Lung (tissue), 12 donors: Measurements from ENCODE around the gene GATA3. TPM values are rescaled to one million over a fixed set of nuclear protein-coding genes. Genes with fewer than 3 reads are reported as not detected.

ENCODE experiments used
- ATAC-seq: fragments of 200-7000 bp; cut with Tn5 transposase; one replicate; pipeline ENCODE4 v1.9.1; 2020; ENCODE audit warnings: moderate number of reproducible peaks; ENCODE audit not compliant: insufficient read depth, low FRiP score
- DNase-seq, 3 donors: peaks; one replicate each; pipeline ENCODE4 v3.0.0-alpha.2; 2013 to 2017
- H3K27ac ChIP-seq, 2 donors: one replicate each; pipeline ENCODE4 v1.5.1; 2013; ENCODE audit warnings: mild to moderate bottlenecking in 2 of 2, moderate library complexity in 2 of 2, control low read depth in 1 of 2, inconsistent platforms in 1 of 2, low read depth in 1 of 2, low read length in 1 of 2
- H3K27me3 ChIP-seq, 3 donors: one replicate each; pipeline ENCODE4 v1.5.1; 2013; ENCODE audit warnings: low read length in 2 of 3; ENCODE audit not compliant: control insufficient read depth in 3 of 3, insufficient read depth in 3 of 3
- H3K36me3 ChIP-seq, 4 donors: one replicate each; pipeline ENCODE4 v1.5.1; 2013; ENCODE audit warnings: low read length in 4 of 4, mild to moderate bottlenecking in 1 of 4, moderate library complexity in 1 of 4; ENCODE audit not compliant: control insufficient read depth in 4 of 4, insufficient read depth in 4 of 4
- H3K4me1 ChIP-seq, 5 donors: one replicate each; pipeline ENCODE4 v1.5.1; 2013; ENCODE audit warnings: low read length in 5 of 5, mild to moderate bottlenecking in 2 of 5, moderate library complexity in 1 of 5; ENCODE audit not compliant: control insufficient read depth in 5 of 5, insufficient read depth in 5 of 5
- H3K4me3 ChIP-seq: one replicate; pipeline ENCODE4 v1.5.1; 2013; ENCODE audit warnings: mild to moderate bottlenecking, control low read depth, moderate library complexity
- H3K9ac ChIP-seq, 2 donors: one replicate each; pipeline ENCODE4 v1.5.1; 2013; ENCODE audit warnings: low read length in 2 of 2, control low read depth in 1 of 2; ENCODE audit not compliant: insufficient read depth in 1 of 2
- H3K9me3 ChIP-seq, 4 donors: one replicate each; pipeline ENCODE4 v1.5.1; 2013; ENCODE audit warnings: low read length in 3 of 4, mild to moderate bottlenecking in 1 of 4, moderate library complexity in 1 of 4; ENCODE audit not compliant: control insufficient read depth in 4 of 4, insufficient read depth in 3 of 4
- WGBS, 2 donors: extraction: QIAGEN DNeasy Blood & Tissue Kit; methylation state at CpG; one replicate each; pipeline ENCODE4 v1.1.7; 2013; 5-methylcytosine and 5-hydroxymethylcytosine counted together
- polyA plus RNA-seq, 2 donors: library from polyadenylated mRNA; stranded (reverse); fragments of 200-250 nt; gene quantifications; one replicate each; pipeline ENCODE4 v1.2.1, GENCODE V29; 2013
- total RNA-seq, 2 donors: library from RNA; depleted of rRNA in 1 of 2; stranded (reverse); fragments of >200 nt in 1 of 2; gene quantifications; one replicate each; pipeline ENCODE4 v1.2.1, GENCODE V29; 2014 to 2021
- TF ChIP-seq, protein P1 (sequence below): IDR thresholded peaks from 2 replicates; pipeline ENCODE4 v1.5.1; 2012; ENCODE audit warnings: mild to moderate bottlenecking; ENCODE audit errors: control extremely low read depth, extremely low read depth
- donor health status: control.
- donor health status: control.
- donor health status: Bipolar disorder and iron deficiency.
- donor health status: healthy.
- donor health status: DM: yes; HTN: yes; CAD: no.

GATA3 gene
- total and polyA plus RNA-seq, 4 donors = 0.94 to 3.4 (median 1.8) TPM

DNA sequence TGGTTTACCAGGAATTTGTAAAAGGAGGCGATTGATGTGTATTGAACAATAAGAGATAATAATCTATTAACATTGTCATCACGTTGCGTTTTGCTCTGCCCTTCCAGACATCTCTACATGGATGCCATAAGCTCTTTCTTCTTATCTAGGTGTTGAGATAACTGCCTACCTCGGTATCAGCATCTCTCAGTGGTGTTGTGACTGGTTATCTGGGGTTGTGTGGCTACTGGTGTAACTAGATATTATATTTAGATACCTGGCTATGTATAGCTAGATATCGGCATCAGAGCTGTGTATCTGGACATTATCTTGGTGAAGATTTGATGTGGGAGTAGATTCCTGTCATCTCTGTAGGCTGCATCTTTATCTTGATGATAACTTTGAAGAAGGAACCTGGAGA, 17.2 kb downstream of the GATA3 start:
- no peak overlapping the region for H3K9ac ChIP-seq
- H3K9me3 ChIP-seq = peaks cover 0 to 3% (median 0%) of the 10 kb centered on the region in 4 donors
- H3K4me1 ChIP-seq = peaks cover 0 to 3% (median 0%) of the 10 kb centered on the region in 5 donors
- TF ChIP-seq, protein P1, sequence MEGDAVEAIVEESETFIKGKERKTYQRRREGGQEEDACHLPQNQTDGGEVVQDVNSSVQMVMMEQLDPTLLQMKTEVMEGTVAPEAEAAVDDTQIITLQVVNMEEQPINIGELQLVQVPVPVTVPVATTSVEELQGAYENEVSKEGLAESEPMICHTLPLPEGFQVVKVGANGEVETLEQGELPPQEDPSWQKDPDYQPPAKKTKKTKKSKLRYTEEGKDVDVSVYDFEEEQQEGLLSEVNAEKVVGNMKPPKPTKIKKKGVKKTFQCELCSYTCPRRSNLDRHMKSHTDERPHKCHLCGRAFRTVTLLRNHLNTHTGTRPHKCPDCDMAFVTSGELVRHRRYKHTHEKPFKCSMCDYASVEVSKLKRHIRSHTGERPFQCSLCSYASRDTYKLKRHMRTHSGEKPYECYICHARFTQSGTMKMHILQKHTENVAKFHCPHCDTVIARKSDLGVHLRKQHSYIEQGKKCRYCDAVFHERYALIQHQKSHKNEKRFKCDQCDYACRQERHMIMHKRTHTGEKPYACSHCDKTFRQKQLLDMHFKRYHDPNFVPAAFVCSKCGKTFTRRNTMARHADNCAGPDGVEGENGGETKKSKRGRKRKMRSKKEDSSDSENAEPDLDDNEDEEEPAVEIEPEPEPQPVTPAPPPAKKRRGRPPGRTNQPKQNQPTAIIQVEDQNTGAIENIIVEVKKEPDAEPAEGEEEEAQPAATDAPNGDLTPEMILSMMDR = no peak
- no peak for DNase-seq
- H3K27me3 ChIP-seq = peaks cover 0 to 40% (median 11%) of the 10 kb centered on the region in 3 donors
- H3K27ac ChIP-seq = peak overlapping the region in 1 of 2 donors; percentile 35
- H3K36me3 ChIP-seq = peaks cover 0 to 6% (median 0%) of the 10 kb centered on the region in 4 donors
- no peak for ATAC-seq
- WGBS, 2 donors = 79 to 80% methylated on average over 5 of the region's 5 CpGs
- no peak overlapping the region for H3K4me3 ChIP-seq

DNA sequence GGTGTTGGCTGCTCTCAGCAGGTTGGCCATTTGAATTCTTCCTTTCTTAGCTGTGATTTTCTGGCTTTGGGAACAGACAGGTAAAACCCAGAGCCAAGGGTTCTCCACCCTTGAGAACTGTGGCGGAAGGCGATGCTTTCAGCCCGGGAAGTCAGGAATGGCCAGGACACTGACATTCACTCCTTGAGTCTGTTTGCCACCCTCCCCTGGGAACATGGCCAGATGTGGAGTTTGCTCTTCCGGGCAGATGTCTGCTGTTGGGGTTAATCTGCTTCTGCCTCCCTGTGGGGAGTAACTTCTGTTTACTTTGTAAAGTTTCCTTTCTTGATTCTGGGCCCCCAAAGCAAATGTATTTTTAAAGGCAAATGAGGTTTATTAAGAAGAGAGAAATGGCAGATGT, 17.7 kb downstream of the GATA3 start:
- TF ChIP-seq, protein P1 = no peak
- peak overlapping the region in 1 of 2 donors; percentile 35 for H3K27ac ChIP-seq

DNA sequence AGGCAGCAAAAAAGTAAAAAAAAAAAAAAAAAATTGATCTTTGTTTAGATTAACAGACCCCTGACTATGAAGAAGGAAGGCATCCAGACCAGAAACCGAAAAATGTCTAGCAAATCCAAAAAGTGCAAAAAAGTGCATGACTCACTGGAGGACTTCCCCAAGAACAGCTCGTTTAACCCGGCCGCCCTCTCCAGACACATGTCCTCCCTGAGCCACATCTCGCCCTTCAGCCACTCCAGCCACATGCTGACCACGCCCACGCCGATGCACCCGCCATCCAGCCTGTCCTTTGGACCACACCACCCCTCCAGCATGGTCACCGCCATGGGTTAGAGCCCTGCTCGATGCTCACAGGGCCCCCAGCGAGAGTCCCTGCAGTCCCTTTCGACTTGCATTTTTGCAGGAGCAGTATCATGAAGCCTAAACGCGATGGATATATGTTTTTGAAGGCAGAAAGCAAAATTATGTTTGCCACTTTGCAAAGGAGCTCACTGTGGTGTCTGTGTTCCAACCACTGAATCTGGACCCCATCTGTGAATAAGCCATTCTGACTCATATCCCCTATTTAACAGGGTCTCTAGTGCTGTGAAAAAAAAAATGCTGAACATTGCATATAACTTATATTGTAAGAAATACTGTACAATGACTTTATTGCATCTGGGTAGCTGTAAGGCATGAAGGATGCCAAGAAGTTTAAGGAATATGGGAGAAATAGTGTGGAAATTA, 19.4 kb downstream of the GATA3 start:
- no peak overlapping the region for H3K9ac ChIP-seq
- no peak overlapping the region for H3K27ac ChIP-seq
- WGBS, 2 donors = 89 to 90% methylated on average over 15 of the region's 15 CpGs

More for the DNA sequence above, 17.7 kb downstream of the GATA3 start:
- Histone ChIP-seq H3K4me1 (peaks cover 0 to 3% (median 0%) of the 10 kb centered on the region in 5 donors), H3K27me3 (peaks cover 0 to 37% (median 6%) of the 10 kb centered on the region in 3 donors), H3K36me3 (peaks cover 0 to 6% (median 0%) of the 10 kb centered on the region in 4 donors), H3K9ac (no peak overlapping the region), H3K9me3 (peaks cover 0 to 3% (median 0%) of the 10 kb centered on the region in 4 donors), H3K4me3 (no peak overlapping the region)
- DNase-seq (no peak), ATAC-seq (no peak)
- 59 to 82% methylated on average over 4 of the region's 4 CpGs for WGBS, 2 donors

More for the DNA sequence above, 19.4 kb downstream of the GATA3 start:
- Histone ChIP-seq H3K4me1 (peaks cover 0 to 3% (median 0%) of the 10 kb centered on the region in 5 donors), H3K36me3 (peaks cover 0 to 6% (median 0%) of the 10 kb centered on the region in 4 donors), H3K4me3 (no peak overlapping the region), H3K27me3 (peaks cover 0 to 38% (median 8%) of the 10 kb centered on the region in 3 donors), H3K9me3 (peaks cover 0 to 3% (median 0%) of the 10 kb centered on the region in 4 donors)
- no peak for ATAC-seq
- DNase-seq = no peak
- TF ChIP-seq, protein P1 = no peak
